OCI-LY7 (cell line): Measurements from ENCODE around the gene DAPK3. TPM values are rescaled to one million over a fixed set of nuclear protein-coding genes. Genes with fewer than 3 reads are reported as not detected.
"Not testable (repeated sequence)": the region's sequence is repeated elsewhere in the genome, so short reads cannot be mapped to it uniquely, and the experiment has no call there.

Experiments
- BruUV-seq: library from RNA; stranded (reverse); fragments of 400-500 nt; replicated peaks from 2 replicates; lab custom pipeline; 2021; lab: Mats Ljungman, UMichigan
- CTCF ChIA-PET: fragments of 300-600 bp; sonication (Branson Sonifier 250); formaldehyde crosslinking; loops from one replicate; lab custom pipeline; 2022; ENCODE audit warnings: antibody characterized with exemption; ENCODE audit not compliant: unreplicated experiment; lab: Charles Lee
- POLR2A ChIA-PET: fragments of 300-600 bp; sonication (Branson Sonifier 250); formaldehyde crosslinking; loops from one replicate; lab custom pipeline; 2022; ENCODE audit warnings: antibody characterized with exemption; lab: Charles Lee
- DNase-seq: peaks from one replicate; pipeline ENCODE4 v3.0.0-alpha.2; 2015; ENCODE audit warnings: low spot score
- H2AFZ ChIP-seq: fragments of 200-600 bp; sonication (generic), shearing (Covaris generic); 2 replicates; pipeline ENCODE4 v1.6.1; 2014; ENCODE audit warnings: mild to moderate bottlenecking, antibody characterized with exemption, low read length, moderate library complexity
- H3K27ac ChIP-seq: fragments of 200-600 bp; sonication (generic); 2 replicates; pipeline ENCODE4 v1.5.1; 2014; ENCODE audit warnings: mixed run types, low read depth, mild to moderate bottlenecking, moderate library complexity, low read length, inconsistent platforms; ENCODE audit not compliant: poor library complexity, severe bottlenecking
- H3K36me3 ChIP-seq: fragments of 200-600 bp; sonication (generic); 2 replicates; pipeline ENCODE4 v1.6.1; 2014; ENCODE audit warnings: mild to moderate bottlenecking, antibody characterized with exemption, low read length, moderate library complexity, mixed read lengths; ENCODE audit not compliant: insufficient read depth
- H3K4me1 ChIP-seq: fragments of 200-600 bp; sonication (generic); 2 replicates; pipeline ENCODE4 v1.5.1; 2014; ENCODE audit warnings: mild to moderate bottlenecking, low read length; ENCODE audit not compliant: insufficient read depth, poor library complexity, severe bottlenecking
- H3K4me2 ChIP-seq: fragments of 200-600 bp; sonication (generic); 2 replicates; pipeline ENCODE4 v1.6.1; 2014; ENCODE audit warnings: mild to moderate bottlenecking, low read length
- H3K4me3 ChIP-seq: fragments of 200-600 bp; sonication (generic); 2 replicates; pipeline ENCODE4 v1.5.1; 2014; ENCODE audit warnings: mild to moderate bottlenecking, low read depth, low read length; ENCODE audit not compliant: poor library complexity, severe bottlenecking
- H3K79me2 ChIP-seq: fragments of 200-600 bp; sonication (generic); 2 replicates; pipeline ENCODE4 v1.6.1; 2016; ENCODE audit warnings: low read depth, mild to moderate bottlenecking, low read length, moderate library complexity, mixed read lengths; ENCODE audit not compliant: insufficient read depth
- H3K9me2 ChIP-seq: fragments of 200-600 bp; sonication (generic); 2 replicates; pipeline ENCODE4 v1.6.1; 2016; ENCODE audit warnings: mild to moderate bottlenecking, low read length, mixed read lengths; ENCODE audit not compliant: insufficient read depth
- H3K9me3 ChIP-seq: fragments of 200-600 bp; sonication (generic); 2 replicates; pipeline ENCODE4 v1.6.1; 2014; ENCODE audit warnings: mild to moderate bottlenecking, mixed run types, low read length, mixed read lengths
- H4K20me1 ChIP-seq: fragments of 200-600 bp; sonication (generic); 2 replicates; pipeline ENCODE4 v1.6.1; 2014; ENCODE audit warnings: mild to moderate bottlenecking, antibody characterized with exemption, low read length, moderate library complexity, mixed read lengths; ENCODE audit not compliant: insufficient read depth
- CTCF ChIP-seq: fragments of 200-600 bp; sonication (generic); conservative IDR thresholded peaks from 2 replicates; pipeline ENCODE4 v1.5.1; 2014; ENCODE audit warnings: mild to moderate bottlenecking, antibody characterized with exemption, low read length, moderate library complexity, mixed read lengths
- EZH2phosphoT487 ChIP-seq: fragments of 200-600 bp; sonication (generic); IDR thresholded peaks from 2 replicates; pipeline ENCODE4 v1.6.1; 2018; ENCODE audit warnings: low read depth, borderline replicate concordance, mild to moderate bottlenecking, mixed run types, antibody characterized with exemption, low read length, moderate library complexity, mixed read lengths
- intact Hi-C: fragments of 100-400 bp; cut with micrococcal nuclease; formaldehyde crosslinking; loops from one replicate; pipeline ENCODE4 v1.10.0; 2022; ENCODE audit not compliant: unreplicated experiment
- total RNA-seq, 2 experiments: library from RNA; depleted of rRNA in 1 of 2; stranded (reverse); fragments of >200 nt in 1 of 2; shearing (Covaris generic) in 1 of 2; gene quantifications; 2 replicates each; pipeline ENCODE4 v1.2.3, GENCODE V29; 2014 to 2022

The DAPK3 gene
- total RNA-seq, 2 experiments from 2014 or later, result 47.1 to 49.3 TPM

- H3K27ac ChIP-seq, result no peak overlapping the region
- BruUV-seq, result no TSS peak
- intact Hi-C loops, result no loop called here
- no peaks in the 10 kb centered on the region for H3K9me3 ChIP-seq
- ChIA-PET POLR2A (no interaction called here), CTCF (no interaction called here)
- H4K20me1 ChIP-seq, result peaks cover 8% of the 10 kb centered on the region
- no peak overlapping the region for H2AFZ ChIP-seq
- H3K79me2 ChIP-seq, result peaks cover 18% of the 10 kb centered on the region; the same call in 1 of the 2 replicates
- peaks cover 11% of the 10 kb centered on the region for H3K4me1 ChIP-seq
- DNase-seq, result no peak
- H3K36me3 ChIP-seq, result peaks cover 42% of the 10 kb centered on the region
- H3K4me3 ChIP-seq, result no peak overlapping the region
- no peaks in the 10 kb centered on the region for H3K9me2 ChIP-seq
- TF ChIP-seq EZH2phosphoT487, result no peak
- no peak for TF ChIP-seq CTCF
- no peak overlapping the region for H3K4me2 ChIP-seq
These were observed 42.2 kb upstream of the DAPK3 start for GRCh38 chr19:4012975-4013634.

- Histone ChIP-seq H3K4me1 (peaks cover 11% of the 10 kb centered on the region), H3K27ac (no peak overlapping the region), H3K79me2 (peaks cover 21% of the 10 kb centered on the region; the same call in 1 of the 2 replicates), H3K9me3 (no peaks in the 10 kb centered on the region), H3K4me2 (no peak overlapping the region), H2AFZ (no peak overlapping the region), H4K20me1 (peaks cover 8% of the 10 kb centered on the region), H3K9me2 (no peaks in the 10 kb centered on the region), H3K4me3 (no peak overlapping the region), H3K36me3 (peaks cover 40% of the 10 kb centered on the region)
- POLR2A ChIA-PET, result no interaction called here
- CTCF ChIA-PET, result no interaction called here
- TF ChIP-seq CTCF (no peak), EZH2phosphoT487 (no peak)
- no TSS peak for BruUV-seq
- DNase-seq, result no peak
- intact Hi-C loops, result no loop called here
These were observed 41.4 kb upstream of the DAPK3 start for GRCh38 chr19:4012092-4012974.

GRCh38 chr19:4011430-4011829, 40.5 kb upstream of the DAPK3 start:
- H3K4me3 ChIP-seq, H3K9me3 ChIP-seq, BruUV-seq, H3K9me2 ChIP-seq, H4K20me1 ChIP-seq, CTCF ChIA-PET, H3K4me2 ChIP-seq, DNase-seq, intact Hi-C loops, POLR2A ChIA-PET, H3K27ac ChIP-seq, H2AFZ ChIP-seq: not testable (repeated sequence)
- Histone ChIP-seq H3K36me3 (peaks cover 36% of the 10 kb centered on the region), H3K4me1 (peaks cover 13% of the 10 kb centered on the region), H3K79me2 (peaks cover 24% of the 10 kb centered on the region; the same call in 1 of the 2 replicates)
